SK-N-SH treated with all-trans-retinoic acid at 6 μM for 48 hours (cell line): ENCODE results near the gene SLC25A41.

Experiments used
- ARNTL ChIP-seq: fragments of 450-650 bp; formaldehyde crosslinking; IDR thresholded peaks from 2 replicates; pipeline ENCODE4 v1.5.0; 2020; ENCODE audit warnings: low read depth, mild to moderate bottlenecking, moderate library complexity, borderline replicate concordance
- CREB5 ChIP-seq: fragments of 250-450 bp; sonication (Bioruptor Pico); IDR thresholded peaks from 2 replicates; pipeline ENCODE4 v1.5.1; 2020; ENCODE audit warnings: low read depth, mild to moderate bottlenecking, moderate library complexity
- CSRNP3 ChIP-seq: fragments of 250-450 bp; sonication (Bioruptor Pico); IDR thresholded peaks from 2 replicates; pipeline ENCODE4 v1.5.1; 2021; ENCODE audit warnings: mild to moderate bottlenecking, moderate library complexity
- ESRRG ChIP-seq: fragments of 250-450 bp; sonication (Bioruptor Pico); IDR thresholded peaks from 2 replicates; pipeline ENCODE4 v1.6.1; 2021; ENCODE audit warnings: mild to moderate bottlenecking
- ISL1 ChIP-seq: fragments of 250-450 bp; sonication (Bioruptor Pico); IDR thresholded peaks from 2 replicates; pipeline ENCODE4 v2.1.2; 2022; ENCODE audit warnings: mild to moderate bottlenecking, moderate library complexity
- PATZ1 ChIP-seq: fragments of 250-450 bp; sonication (Bioruptor Pico); IDR thresholded peaks from 2 replicates; pipeline ENCODE4 v1.8.0; 2020; ENCODE audit warnings: mild to moderate bottlenecking, moderate library complexity, borderline replicate concordance
- PPARA ChIP-seq: fragments of 250-450 bp; sonication (Bioruptor Pico); IDR thresholded peaks from 2 replicates; pipeline ENCODE4 v1.5.0; 2020; ENCODE audit warnings: mild to moderate bottlenecking, borderline replicate concordance
- RARB ChIP-seq: fragments of 250-450 bp; sonication (Bioruptor Pico); IDR thresholded peaks from 2 replicates; pipeline ENCODE4 v1.8.0; 2021; ENCODE audit warnings: mild to moderate bottlenecking, moderate library complexity
- TCF4 ChIP-seq: fragments of 250-450 bp; sonication (Bioruptor Pico); IDR thresholded peaks from 2 replicates; pipeline ENCODE4 v1.8.0; 2021; ENCODE audit warnings: mild to moderate bottlenecking, moderate library complexity, borderline replicate concordance
- TOX ChIP-seq: fragments of 250-450 bp; sonication (Bioruptor Pico); IDR thresholded peaks from 2 replicates; pipeline ENCODE4 v1.8.0; 2021; ENCODE audit warnings: mild to moderate bottlenecking, moderate library complexity, borderline replicate concordance
- ZC3H10 ChIP-seq: fragments of 250-450 bp; sonication (Bioruptor Pico); IDR thresholded peaks from 2 replicates; pipeline ENCODE4 v1.5.1; 2021; ENCODE audit warnings: mild to moderate bottlenecking, moderate library complexity
- ZFP3 ChIP-seq: fragments of 250-450 bp; sonication (Bioruptor Pico); IDR thresholded peaks from 2 replicates; pipeline ENCODE4 v1.5.0; 2020; ENCODE audit warnings: mild to moderate bottlenecking, moderate library complexity
- ZFP30 ChIP-seq: fragments of 450-650 bp; formaldehyde crosslinking; IDR thresholded peaks from 2 replicates; pipeline ENCODE4 v1.5.0; 2022; ENCODE audit warnings: mild to moderate bottlenecking, moderate library complexity
- ZNF565 ChIP-seq: fragments of 450-650 bp; formaldehyde crosslinking; conservative IDR thresholded peaks from 2 replicates; pipeline ENCODE4 v1.5.0; 2020; ENCODE audit warnings: low read depth, mild to moderate bottlenecking, moderate library complexity

- TF ChIP-seq ZFP30 (CRISPR knock-in tag) (no peak), ISL1 (CRISPR knock-in tag) (no peak), PPARA (no peak), ZFP3 (no peak), CREB5 (no peak), ZNF565 (no peak), PATZ1 (CRISPR knock-in tag) (no peak), CSRNP3 (CRISPR knock-in tag) (no peak), RARB (no peak), TOX (CRISPR knock-in tag) (no peak), ARNTL (CRISPR knock-in tag) (no peak), ESRRG (CRISPR knock-in tag) (no peak), ZC3H10 (CRISPR knock-in tag) (no peak), TCF4 (CRISPR knock-in tag) (no peak)
These were observed 30.7 kb upstream of the SLC25A41 start, which contains the start of gene CRB3 for GRCh38 chr19:6464070-6464873.
